Keratinocyte (primary cell): ENCODE measurements around the gene INO80.

ENCODE experiments used
- EZH2 ChIP-seq: IDR thresholded peaks from one replicate; pipeline ENCODE4 v1.6.1; 2012; ENCODE audit warnings: inconsistent platforms, mild to moderate bottlenecking, low read length, moderate library complexity
- TF ChIP-seq, protein P1 (sequence below), 3 experiments: IDR thresholded peaks in 1 of 3; conservative IDR thresholded peaks in 1 of 3; optimal IDR thresholded peaks in 1 of 3; 2 replicates in 2 of 3; 3 replicates in 1 of 3; pipeline versions ENCODE3 to v1.5.1; 2011; ENCODE audit warnings: low read length in 3 of 3, mild to moderate bottlenecking in 3 of 3, moderate library complexity in 2 of 3, control low read depth in 1 of 3, inconsistent platforms in 1 of 3; ENCODE audit not compliant: insufficient read depth in 2 of 3; ENCODE audit errors: extremely low read depth in 1 of 3

DNA sequence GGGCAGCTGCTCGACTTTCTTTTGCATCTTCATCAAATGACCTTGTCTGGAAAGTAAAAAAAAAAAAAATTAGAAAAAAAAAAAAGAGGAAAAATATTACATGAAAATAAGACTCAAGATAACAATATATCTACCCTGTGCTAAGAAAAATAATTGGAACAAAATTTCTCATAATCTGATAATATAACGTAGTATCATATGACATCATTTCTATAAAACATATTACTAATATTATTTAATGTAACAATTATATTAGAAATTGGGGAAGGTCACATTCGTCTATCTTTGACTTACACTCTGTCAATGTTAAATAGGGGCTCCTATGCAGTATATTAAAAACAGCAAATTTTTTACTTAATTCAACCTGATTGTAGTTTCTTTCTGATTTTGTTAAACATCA lies 44.1 kb downstream of the INO80 start:
- TF ChIP-seq, protein P1, sequence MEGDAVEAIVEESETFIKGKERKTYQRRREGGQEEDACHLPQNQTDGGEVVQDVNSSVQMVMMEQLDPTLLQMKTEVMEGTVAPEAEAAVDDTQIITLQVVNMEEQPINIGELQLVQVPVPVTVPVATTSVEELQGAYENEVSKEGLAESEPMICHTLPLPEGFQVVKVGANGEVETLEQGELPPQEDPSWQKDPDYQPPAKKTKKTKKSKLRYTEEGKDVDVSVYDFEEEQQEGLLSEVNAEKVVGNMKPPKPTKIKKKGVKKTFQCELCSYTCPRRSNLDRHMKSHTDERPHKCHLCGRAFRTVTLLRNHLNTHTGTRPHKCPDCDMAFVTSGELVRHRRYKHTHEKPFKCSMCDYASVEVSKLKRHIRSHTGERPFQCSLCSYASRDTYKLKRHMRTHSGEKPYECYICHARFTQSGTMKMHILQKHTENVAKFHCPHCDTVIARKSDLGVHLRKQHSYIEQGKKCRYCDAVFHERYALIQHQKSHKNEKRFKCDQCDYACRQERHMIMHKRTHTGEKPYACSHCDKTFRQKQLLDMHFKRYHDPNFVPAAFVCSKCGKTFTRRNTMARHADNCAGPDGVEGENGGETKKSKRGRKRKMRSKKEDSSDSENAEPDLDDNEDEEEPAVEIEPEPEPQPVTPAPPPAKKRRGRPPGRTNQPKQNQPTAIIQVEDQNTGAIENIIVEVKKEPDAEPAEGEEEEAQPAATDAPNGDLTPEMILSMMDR (optimal IDR thresholded peaks at IDR 0.05 in 1 of 3, IDR thresholded peaks at IDR 0.05 in 1 of 3, conservative IDR thresholded peaks at IDR 0.05 in 1 of 3; ENCODE audit: extremely low read depth in 1 of 3, insufficient read depth in 2 of 3, low read length in 3 of 3), result no peak
- no peak for TF ChIP-seq EZH2
